ENCODE measurements around the gene SEC22C. TPM values are rescaled to one million over a fixed set of nuclear protein-coding genes. Genes with fewer than 3 reads are reported as not detected.

SEC22C gene
- total and polyA plus RNA-seq, 2 of the 13 experiments (the other 11 are each of a cell fraction or from before 2014, with no cell fraction given): 20.0 to 40.0 TPM

DNA sequence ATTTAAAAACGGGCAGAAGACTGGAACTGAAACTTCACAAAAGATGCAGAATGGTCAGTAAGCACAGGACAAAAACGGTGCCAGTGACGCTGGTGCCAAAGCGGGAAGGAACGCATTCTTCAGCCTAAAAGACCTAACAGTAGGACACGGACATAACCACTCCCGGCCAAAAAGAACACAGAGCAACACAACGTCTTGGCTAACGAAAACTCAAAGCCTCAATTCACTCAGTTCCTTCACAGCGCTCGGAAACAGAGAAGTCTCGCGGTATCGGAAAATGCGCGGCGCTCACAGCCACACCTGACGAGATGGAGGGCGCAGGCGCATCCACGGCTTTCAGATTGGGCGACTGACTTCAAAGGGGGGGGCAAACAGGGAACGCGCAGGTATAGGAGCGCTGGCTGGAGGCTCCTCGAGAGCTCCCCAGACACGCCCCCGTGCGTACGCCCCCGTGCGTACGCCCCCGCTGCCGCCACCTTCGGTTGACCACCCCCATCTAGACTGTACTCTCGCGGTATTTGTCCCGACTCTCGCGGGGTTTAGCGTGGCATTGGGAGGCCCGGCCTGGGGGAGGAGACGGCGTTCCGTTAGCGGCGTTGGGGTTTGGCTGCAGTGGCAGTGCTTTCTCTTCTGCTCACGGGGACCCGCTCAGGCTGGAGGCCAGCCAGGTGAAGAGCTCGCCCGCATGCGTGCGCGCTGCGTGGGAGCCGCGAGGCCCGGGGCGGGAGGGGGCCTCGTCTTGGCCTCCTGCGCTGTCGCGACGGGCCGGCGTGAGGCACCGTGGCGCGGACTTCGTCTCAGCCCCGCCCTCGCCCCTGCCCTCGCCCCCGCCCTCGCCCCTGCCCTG, 18.6 kb upstream of the SEC22C start, which contains the start of gene NKTR (continued):
- TF ChIP-seq, protein P1, sequence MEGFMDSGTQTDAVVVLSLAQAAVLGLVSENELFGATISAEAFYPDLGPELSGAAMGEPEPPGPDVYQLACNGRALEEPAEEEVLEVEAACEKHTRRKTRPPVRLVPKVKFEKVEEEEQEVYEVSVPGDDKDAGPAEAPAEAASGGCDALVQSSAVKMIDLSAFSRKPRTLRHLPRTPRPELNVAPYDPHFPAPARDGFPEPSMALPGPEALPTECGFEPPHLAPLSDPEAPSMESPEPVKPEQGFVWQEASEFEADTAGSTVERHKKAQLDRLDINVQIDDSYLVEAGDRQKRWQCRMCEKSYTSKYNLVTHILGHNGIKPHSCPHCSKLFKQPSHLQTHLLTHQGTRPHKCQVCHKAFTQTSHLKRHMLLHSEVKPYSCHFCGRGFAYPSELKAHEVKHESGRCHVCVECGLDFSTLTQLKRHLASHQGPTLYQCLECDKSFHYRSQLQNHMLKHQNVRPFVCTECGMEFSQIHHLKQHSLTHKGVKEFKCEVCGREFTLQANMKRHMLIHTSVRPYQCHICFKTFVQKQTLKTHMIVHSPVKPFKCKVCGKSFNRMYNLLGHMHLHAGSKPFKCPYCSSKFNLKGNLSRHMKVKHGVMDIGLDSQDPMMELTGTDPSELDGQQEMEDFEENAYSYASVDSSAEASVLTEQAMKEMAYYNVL (CRISPR knock-in tag; IDR thresholded peaks at IDR 0.05; ENCODE audit: borderline replicate concordance): peak; percentile 57; the same call in 1 of the 2 replicates
- peak; percentile 52; the same call in 1 of the 2 replicates for TF ChIP-seq ZNF124 (CRISPR knock-in tag; IDR thresholded peaks at IDR 0.05)
- TF ChIP-seq, protein P2, sequence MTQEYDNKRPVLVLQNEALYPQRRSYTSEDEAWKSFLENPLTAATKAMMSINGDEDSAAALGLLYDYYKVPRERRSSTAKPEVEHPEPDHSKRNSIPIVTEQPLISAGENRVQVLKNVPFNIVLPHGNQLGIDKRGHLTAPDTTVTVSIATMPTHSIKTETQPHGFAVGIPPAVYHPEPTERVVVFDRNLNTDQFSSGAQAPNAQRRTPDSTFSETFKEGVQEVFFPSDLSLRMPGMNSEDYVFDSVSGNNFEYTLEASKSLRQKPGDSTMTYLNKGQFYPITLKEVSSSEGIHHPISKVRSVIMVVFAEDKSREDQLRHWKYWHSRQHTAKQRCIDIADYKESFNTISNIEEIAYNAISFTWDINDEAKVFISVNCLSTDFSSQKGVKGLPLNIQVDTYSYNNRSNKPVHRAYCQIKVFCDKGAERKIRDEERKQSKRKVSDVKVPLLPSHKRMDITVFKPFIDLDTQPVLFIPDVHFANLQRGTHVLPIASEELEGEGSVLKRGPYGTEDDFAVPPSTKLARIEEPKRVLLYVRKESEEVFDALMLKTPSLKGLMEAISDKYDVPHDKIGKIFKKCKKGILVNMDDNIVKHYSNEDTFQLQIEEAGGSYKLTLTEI (CRISPR knock-in tag; conservative IDR thresholded peaks at IDR 0.05): no peak
- TF ChIP-seq ZNF841 (CRISPR knock-in tag; IDR thresholded peaks at IDR 0.05; ENCODE audit: borderline replicate concordance): 0 out of 2 replicates have a peak, but pooled peaks have one; percentile 66
- TF ChIP-seq ZNF839 (CRISPR knock-in tag; IDR thresholded peaks at IDR 0.05; ENCODE audit: borderline replicate concordance): no peak
- TF ChIP-seq ZNF816 (CRISPR knock-in tag; IDR thresholded peaks at IDR 0.05; ENCODE audit: borderline replicate concordance): peak; percentile 14; the same call in 1 of the 2 replicates
- no peak; the same call in 1 of the 2 replicates for TF ChIP-seq ZFP37 (CRISPR knock-in tag; IDR thresholded peaks at IDR 0.05; ENCODE audit: borderline replicate concordance)
- TF ChIP-seq ZNF10 (CRISPR knock-in tag; IDR thresholded peaks at IDR 0.05; ENCODE audit: borderline replicate concordance, low read depth): no peak
- TF ChIP-seq, protein P3, sequence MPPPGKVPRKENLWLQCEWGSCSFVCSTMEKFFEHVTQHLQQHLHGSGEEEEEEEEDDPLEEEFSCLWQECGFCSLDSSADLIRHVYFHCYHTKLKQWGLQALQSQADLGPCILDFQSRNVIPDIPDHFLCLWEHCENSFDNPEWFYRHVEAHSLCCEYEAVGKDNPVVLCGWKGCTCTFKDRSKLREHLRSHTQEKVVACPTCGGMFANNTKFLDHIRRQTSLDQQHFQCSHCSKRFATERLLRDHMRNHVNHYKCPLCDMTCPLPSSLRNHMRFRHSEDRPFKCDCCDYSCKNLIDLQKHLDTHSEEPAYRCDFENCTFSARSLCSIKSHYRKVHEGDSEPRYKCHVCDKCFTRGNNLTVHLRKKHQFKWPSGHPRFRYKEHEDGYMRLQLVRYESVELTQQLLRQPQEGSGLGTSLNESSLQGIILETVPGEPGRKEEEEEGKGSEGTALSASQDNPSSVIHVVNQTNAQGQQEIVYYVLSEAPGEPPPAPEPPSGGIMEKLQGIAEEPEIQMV (CRISPR knock-in tag; IDR thresholded peaks at IDR 0.05; ENCODE audit: low read depth): no peak
- peak; percentile 35 for TF ChIP-seq KDM5A (IDR thresholded peaks at IDR 0.05; ENCODE audit: borderline replicate concordance, low read length)
- no peak for TF ChIP-seq ZNF557 (CRISPR knock-in tag; IDR thresholded peaks at IDR 0.05)
- no peak for TF ChIP-seq ZFP36L2 (CRISPR knock-in tag; IDR thresholded peaks at IDR 0.05)
- TF ChIP-seq SAP130 (CRISPR knock-in tag; IDR thresholded peaks at IDR 0.05; ENCODE audit: low read depth): peak; percentile 84
- TF ChIP-seq ZNF761 (CRISPR knock-in tag; conservative IDR thresholded peaks at IDR 0.05): peak; percentile 67; the same call in 1 of the 2 replicates
- peak; percentile 76; the same call in 1 of the 2 replicates for TF ChIP-seq ZNF558 (CRISPR knock-in tag; IDR thresholded peaks at IDR 0.05; ENCODE audit: borderline replicate concordance)
- TF ChIP-seq, protein P4, sequence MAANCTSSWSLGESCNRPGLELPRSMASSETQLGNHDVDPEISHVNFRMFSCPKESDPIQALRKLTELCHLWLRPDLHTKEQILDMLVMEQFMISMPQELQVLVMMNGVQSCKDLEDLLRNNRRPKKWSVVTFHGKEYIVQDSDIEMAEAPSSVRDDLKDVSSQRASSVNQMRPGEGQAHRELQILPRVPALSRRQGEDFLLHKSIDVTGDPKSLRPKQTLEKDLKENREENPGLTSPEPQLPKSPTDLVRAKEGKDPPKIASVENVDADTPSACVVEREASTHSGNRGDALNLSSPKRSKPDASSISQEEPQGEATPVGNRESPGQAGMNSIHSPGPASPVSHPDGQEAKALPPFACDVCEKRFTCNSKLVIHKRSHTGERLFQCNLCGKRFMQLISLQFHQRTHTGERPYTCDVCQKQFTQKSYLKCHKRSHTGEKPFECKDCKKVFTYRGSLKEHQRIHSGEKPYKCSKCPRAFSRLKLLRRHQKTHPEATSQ (CRISPR knock-in tag; IDR thresholded peaks at IDR 0.05; ENCODE audit: borderline replicate concordance): peak; percentile 85; the same call in 1 of the 2 replicates
- TF ChIP-seq, protein P5, sequence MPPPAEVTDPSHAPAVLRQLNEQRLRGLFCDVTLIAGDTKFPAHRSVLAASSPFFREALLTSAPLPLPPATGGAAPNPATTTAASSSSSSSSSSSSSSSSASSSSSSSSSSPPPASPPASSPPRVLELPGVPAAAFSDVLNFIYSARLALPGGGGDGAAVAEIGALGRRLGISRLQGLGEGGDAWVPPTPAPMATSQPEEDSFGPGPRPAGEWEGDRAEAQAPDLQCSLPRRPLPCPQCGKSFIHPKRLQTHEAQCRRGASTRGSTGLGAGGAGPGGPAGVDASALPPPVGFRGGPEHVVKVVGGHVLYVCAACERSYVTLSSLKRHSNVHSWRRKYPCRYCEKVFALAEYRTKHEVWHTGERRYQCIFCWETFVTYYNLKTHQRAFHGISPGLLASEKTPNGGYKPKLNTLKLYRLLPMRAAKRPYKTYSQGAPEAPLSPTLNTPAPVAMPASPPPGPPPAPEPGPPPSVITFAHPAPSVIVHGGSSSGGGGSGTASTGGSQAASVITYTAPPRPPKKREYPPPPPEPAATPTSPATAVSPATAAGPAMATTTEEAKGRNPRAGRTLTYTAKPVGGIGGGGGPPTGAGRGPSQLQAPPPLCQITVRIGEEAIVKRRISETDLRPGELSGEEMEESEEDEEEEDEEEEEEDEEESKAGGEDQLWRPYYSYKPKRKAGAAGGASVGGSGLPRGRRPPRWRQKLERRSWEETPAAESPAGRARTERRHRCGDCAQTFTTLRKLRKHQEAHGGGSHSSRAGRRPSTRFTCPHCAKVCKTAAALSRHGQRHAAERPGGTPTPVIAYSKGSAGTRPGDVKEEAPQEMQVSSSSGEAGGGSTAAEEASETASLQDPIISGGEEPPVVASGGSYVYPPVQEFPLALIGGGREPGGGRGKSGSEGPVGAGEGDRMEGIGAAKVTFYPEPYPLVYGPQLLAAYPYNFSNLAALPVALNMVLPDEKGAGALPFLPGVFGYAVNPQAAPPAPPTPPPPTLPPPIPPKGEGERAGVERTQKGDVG (CRISPR knock-in tag; IDR thresholded peaks at IDR 0.05; ENCODE audit: borderline replicate concordance): no peak

Data from HepG2 (cell line).